GM12878 (cell line): Measurements from ENCODE around the gene DNAH1. TPM values are rescaled to one million over a fixed set of nuclear protein-coding genes. Genes with fewer than 3 reads are reported as not detected.

Source experiments
- ATAC-seq: fragments of 200-7000 bp; cut with Tn5 transposase; 3 replicates; pipeline ENCODE4 v1.9.1; 2020; ENCODE audit warnings: mild to moderate bottlenecking, moderate library complexity
- BruUV-seq: library from RNA; stranded (reverse); fragments of 400-500 nt; replicated peaks from 2 replicates; lab custom pipeline; 2021; lab: Mats Ljungman, UMichigan
- CTCF ChIA-PET: fragments of 300-600 bp; sonication (Branson Sonifier 250); formaldehyde crosslinking; extraction: SDS; loops from one replicate; lab custom pipeline; 2021; ENCODE audit warnings: inconsistent platforms; lab: Yijun Ruan, JAX
- POLR2A ChIA-PET: fragments of 350-600 bp; formaldehyde crosslinking; extraction: SDS; loops from one replicate; lab custom pipeline; 2021; ENCODE audit warnings: inconsistent platforms; lab: Charles Lee
- RAD21 ChIA-PET: fragments of 300-600 bp; sonication (Branson Sonifier 250); formaldehyde crosslinking; loops from one replicate; lab custom pipeline; 2023; ENCODE audit warnings: antibody characterized with exemption; ENCODE audit not compliant: unreplicated experiment; lab: Charles Lee
- SMC1A ChIA-PET: fragments of 300-600 bp; sonication (Branson Sonifier 250); formaldehyde crosslinking; loops from one replicate; lab custom pipeline; 2023; ENCODE audit not compliant: unreplicated experiment, uncharacterized antibody; lab: Charles Lee
- DNase-seq: peaks from one replicate; pipeline ENCODE4 v3.0.0-alpha.2; 2011; ENCODE audit warnings: low read depth, low spot score
- FAIRE-seq: peaks from 3 replicates; lab custom pipeline; 2011; peaks lifted over from hg19 to GRCh38; lab: Jason Lieb, UNC
- H2AFZ ChIP-seq: 2 replicates; pipeline ENCODE4 v1.6.0; 2011; ENCODE audit warnings: low read depth, low read length, control low read depth; ENCODE audit not compliant: control insufficient read depth
- H3K27ac ChIP-seq: 2 replicates; pipeline ENCODE4 v1.5.1; 2011; ENCODE audit warnings: control low read depth; ENCODE audit not compliant: control insufficient read depth, insufficient read depth
- H3K27me3 ChIP-seq, 2 experiments: replicated peaks in 1 of 2; 2 replicates each; pipeline versions ENCODE4 v1.6.0 to v1.6.1; 2011; ENCODE audit warnings: low read length in 1 of 2; ENCODE audit not compliant: control insufficient read depth in 2 of 2, insufficient read depth in 2 of 2
- H3K36me3 ChIP-seq, 2 experiments: 2 replicates each; pipeline ENCODE4 v1.5.1; 2011; ENCODE audit warnings: low read length in 1 of 2; ENCODE audit not compliant: control insufficient read depth in 2 of 2, insufficient read depth in 2 of 2
- H3K4me1 ChIP-seq: 2 replicates; pipeline ENCODE4 v1.6.1; 2011; ENCODE audit warnings: mild to moderate bottlenecking, low read length, moderate library complexity, mixed read lengths; ENCODE audit not compliant: control insufficient read depth, insufficient read depth
- H3K4me2 ChIP-seq: 2 replicates; pipeline ENCODE4 v1.6.0; 2011; ENCODE audit warnings: control low read depth; ENCODE audit not compliant: control insufficient read depth, insufficient read depth
- H3K4me3 ChIP-seq: fragments of 200-600 bp; sonication (generic); 2 replicates; pipeline ENCODE4 v1.5.1; 2016
- H3K79me2 ChIP-seq: 2 replicates; pipeline ENCODE4 v1.6.0; 2011; ENCODE audit warnings: low read length; ENCODE audit not compliant: control insufficient read depth, insufficient read depth
- H3K9ac ChIP-seq: 2 replicates; pipeline ENCODE4 v1.8.0; 2011; ENCODE audit warnings: low read length, control low read depth, mixed read lengths; ENCODE audit not compliant: control insufficient read depth, insufficient read depth
- H3K9me3 ChIP-seq: replicated peaks from 3 replicates; pipeline ENCODE4 v1.5.1; 2011; ENCODE audit warnings: mild to moderate bottlenecking, low read length; ENCODE audit not compliant: control insufficient read depth, insufficient read depth
- H4K20me1 ChIP-seq: 2 replicates; pipeline ENCODE4 v1.6.0; 2011; ENCODE audit not compliant: control insufficient read depth, insufficient read depth
- ASH2L ChIP-seq: fragments of 300-600, 200-600 bp; sonication (generic); IDR thresholded peaks from 2 replicates; pipeline ENCODE4 v1.6.1; 2017; ENCODE audit warnings: low read depth, mild to moderate bottlenecking, borderline replicate concordance
- IKZF1 ChIP-seq: fragments of 450-650 bp; conservative IDR thresholded peaks from 2 replicates; pipeline ENCODE4 v1.6.1; 2017; ENCODE audit warnings: antibody characterized with exemption, mild to moderate bottlenecking
- MXI1 ChIP-seq: fragments of 150-350 bp; IDR thresholded peaks from 2 replicates; pipeline ENCODE4 v1.6.1; 2011; ENCODE audit warnings: low read depth, mild to moderate bottlenecking, inconsistent platforms, low read length, improper control_type of control experiment
- NFYA ChIP-seq: IDR thresholded peaks from 2 replicates; pipeline ENCODE4 v1.6.1; 2011; ENCODE audit warnings: low read depth, mild to moderate bottlenecking, low read length, improper control_type of control experiment, borderline replicate concordance
- RCOR1 ChIP-seq: conservative IDR thresholded peaks from 2 replicates; pipeline ENCODE4 v1.6.1; 2012; ENCODE audit warnings: low read depth, low read length, improper control_type of control experiment
- ZNF622 ChIP-seq: fragments of 450-650 bp; IDR thresholded peaks from 2 replicates; pipeline ENCODE4 v1.6.1; 2017; ENCODE audit warnings: mild to moderate bottlenecking, inconsistent platforms
- WGBS: methylation state at CpG from one replicate; pipeline ENCODE4 v1.1.6; 2016; ENCODE audit warnings: low lambda C conversion rate; ENCODE audit not compliant: insufficient replicate concordance, insufficient coverage; ENCODE audit errors: missing lambda C conversion rate; 5-methylcytosine and 5-hydroxymethylcytosine counted together
- in situ Hi-C: fragments of 300-500 bp; cut with MboI; formaldehyde crosslinking; loops from 9 replicates; pipeline ENCODE4 v1.14.3; 2018; ENCODE audit warnings: mixed read lengths
- intact Hi-C: fragments of 100-400 bp; cut with micrococcal nuclease; formaldehyde crosslinking; loops from one replicate; pipeline ENCODE4 v1.14.2; 2022; ENCODE audit not compliant: unreplicated experiment
- polyA plus RNA-seq, 11 experiments: library from polyadenylated mRNA; depleted of rRNA in 4 of 11; unstranded in 6 of 11; stranded (reverse) in 5 of 11; fragments of >200 nt; fragmentation: Nextera tagmentation in 4 of 11; fragmentation: Illumina TruSeq in 1 of 11; extraction: Ambion mirVana in 4 of 11; extraction: Trizol in 1 of 11; gene quantifications; 1 replicate in 1 of 11; 2 replicates in 10 of 11; pipeline versions ENCODE4 v1.2.1 to v1.2.3, GENCODE V29; 2011 to 2016; ENCODE audit warnings: inconsistent platforms in 2 of 11, missing spikeins in 2 of 11, low read depth in 1 of 11
- total RNA-seq, 4 experiments: library from RNA; depleted of rRNA in 3 of 4; stranded (reverse); fragments of >200 nt in 3 of 4; fragmentation: Illumina TruSeq in 1 of 4; extraction: Trizol in 1 of 4; gene quantifications; 2 replicates each; pipeline versions ENCODE4 v1.2.1 to v1.2.3, GENCODE V29; 2013 to 2021

Gene DNAH1
- total and polyA plus RNA-seq, 10 of the 15 experiments (the other 5 are each of a cell fraction or from before 2014, with no cell fraction given): 0.31 to 5.8 (median 2.7) TPM

DNA sequence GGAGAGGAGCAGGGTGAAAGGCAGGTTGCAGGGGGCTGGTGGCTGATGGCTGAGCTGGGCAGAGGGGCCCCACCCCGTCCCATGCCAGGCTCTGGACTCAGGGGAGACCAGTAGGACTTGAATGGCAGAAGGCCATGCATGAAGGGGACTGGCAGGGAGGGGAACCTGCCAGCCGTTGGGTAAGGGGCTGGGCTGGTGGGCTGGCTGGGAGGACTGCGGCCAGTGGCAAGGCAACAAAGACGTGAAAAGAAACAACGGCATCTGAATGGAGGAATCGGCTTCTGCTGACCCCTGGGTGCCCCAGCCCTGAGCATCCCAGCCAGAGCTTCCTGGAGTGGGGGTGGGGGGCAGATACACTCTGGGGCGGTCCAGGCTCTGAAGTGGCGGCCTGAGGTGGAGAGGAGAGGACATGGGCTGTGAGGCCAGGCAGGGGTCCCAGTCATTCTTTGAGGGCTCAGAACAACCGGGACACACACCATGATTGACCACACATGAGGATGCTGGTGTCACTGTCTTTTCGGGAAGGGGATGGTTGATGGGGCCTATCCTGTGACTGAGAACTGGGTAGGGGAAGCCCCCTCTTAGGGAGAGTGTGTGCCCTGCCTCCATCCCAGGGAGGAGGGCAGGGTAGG lies 16.8 kb upstream of the DNAH1 start:
- peaks cover 12% of the 10 kb centered on the region for H3K4me1 ChIP-seq
- no peaks in the 10 kb centered on the region for H3K9me3 ChIP-seq
- H3K27me3 ChIP-seq: no peaks in the 10 kb centered on the region
- H3K79me2 ChIP-seq: no peaks in the 10 kb centered on the region
- H3K9ac ChIP-seq: no peak overlapping the region; the same call in 1 of the 2 replicates
- ChIA-PET RAD21 (interaction anchor here (0.8 to 5.7 kb wide), 6 partner anchors 10 to 246 kb away, joined by 3 to 52 read pairs (median 4); no protein-coding TSS in a partner anchor), SMC1A (interaction anchor here (0.8 to 6.6 kb wide), 6 partner anchors 11 to 67 kb away, joined by 3 to 62 read pairs (median 4); partner anchors contain the start of gene GLYCTK), CTCF (interaction anchor here (0.6 to 19.0 kb wide), 11 partner anchors 8 to 79 kb away, joined by 3 to 451 read pairs (median 7); partner anchors contain the start of gene GLYCTK), POLR2A (interaction anchor here (0.5 to 2.6 kb wide), 7 partner anchors 8 to 59 kb away, joined by 3 to 29 read pairs (median 4); partner anchors contain the start of genes DNAH1 and GLYCTK)
- intact Hi-C loops (no loop called here), in situ Hi-C loops (no loop called here)
- no peaks in the 10 kb centered on the region; a peak in 2 of 4 replicates for H3K36me3 ChIP-seq
- 74% methylated on average over 10 of the region's 10 CpGs for WGBS
- ATAC-seq (peak; percentile 31), DNase-seq (no peak), FAIRE-seq (no peak)
- H4K20me1 ChIP-seq: no peaks in the 10 kb centered on the region
- no peak overlapping the region for H3K27ac ChIP-seq
- no TSS peak for BruUV-seq
- H3K4me3 ChIP-seq: no peak overlapping the region
- no peak for TF ChIP-seq IKZF1
- no peak for TF ChIP-seq ZNF622
- TF ChIP-seq MXI1: no peak
- TF ChIP-seq ASH2L: no peak
- TF ChIP-seq NFYA: no peak
- no peak for TF ChIP-seq RCOR1
- peak overlapping the region; percentile 60 for H3K4me2 ChIP-seq
- no peak overlapping the region; the same call in 1 of the 2 replicates for H2AFZ ChIP-seq
